Measurements from ENCODE around the gene AK1.
"Not testable (repeated sequence)": the region's sequence is repeated elsewhere in the genome, so short reads cannot be mapped to it uniquely, and the experiment has no call there.

DNA sequence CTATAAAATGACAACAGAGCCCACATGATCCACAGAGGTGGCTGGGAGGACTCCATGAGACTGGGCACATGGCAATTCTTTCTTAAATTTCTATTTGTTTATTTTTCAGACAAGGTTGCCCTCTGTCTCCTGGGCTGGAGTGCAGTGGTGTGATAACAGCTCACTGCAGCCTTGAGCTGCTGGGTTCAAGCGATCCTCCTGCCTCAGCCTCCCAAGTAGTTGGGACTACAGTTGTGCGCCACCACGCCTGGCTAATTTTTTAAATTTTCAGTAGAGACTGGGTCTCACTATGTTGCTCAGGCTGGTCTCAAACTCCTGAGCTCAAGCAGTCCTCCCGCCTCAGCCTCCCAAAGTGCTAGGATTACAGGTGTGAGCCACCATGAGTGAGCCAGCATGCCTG lies 31.9 kb downstream of the AK1 start:
- TF ChIP-seq CTCF (IDR thresholded peaks at IDR 0.05; ENCODE audit: control extremely low read depth in 1 of 3, insufficient read depth in 1 of 3, low read depth in 1 of 3, low read length in 3 of 3); KDM5A (IDR thresholded peaks at IDR 0.05; ENCODE audit: low read length); SP1 (IDR thresholded peaks at IDR 0.05; ENCODE audit: low read depth, low read length); POLR2A (IDR thresholded peaks at IDR 0.05; ENCODE audit: control extremely low read depth in 1 of 2, low read depth in 2 of 2, low read length in 2 of 2): not testable (repeated sequence)

All from H1 (cell line).